ENCODE data around the gene IMMP2L. TPM values are rescaled to one million over a fixed set of nuclear protein-coding genes. Genes with fewer than 3 reads are reported as not detected.

Gene IMMP2L
- total RNA-seq, 1 donor from 2014 or later: 17.8 TPM

DNA sequence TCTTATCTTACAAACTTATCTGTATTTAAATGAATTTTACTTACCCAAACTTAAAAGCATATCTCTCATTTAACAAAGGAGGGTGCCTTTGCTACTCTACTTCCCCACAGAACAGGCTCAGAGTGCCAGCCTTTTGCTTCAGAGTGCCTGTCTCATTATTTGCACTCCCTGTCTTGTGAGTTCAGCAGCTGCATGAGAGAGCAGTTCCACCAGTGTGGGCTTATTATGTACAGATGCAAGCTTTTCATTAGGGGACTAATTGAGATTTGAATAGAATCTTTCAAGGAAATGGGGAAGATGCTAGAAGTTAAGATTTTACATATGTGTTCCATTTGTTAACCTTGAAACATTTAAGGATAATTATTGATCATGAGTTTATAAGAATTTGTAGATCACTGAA is 781.6 kb downstream of the IMMP2L start:
- H3K4me3 ChIP-seq: no peak overlapping the region
- no peaks in the 10 kb centered on the region for H3K9me3 ChIP-seq (replicated peaks)
- H3K36me3 ChIP-seq: no peaks in the 10 kb centered on the region
- no peaks in the 10 kb centered on the region for H3K4me1 ChIP-seq
- TF ChIP-seq, protein P1, sequence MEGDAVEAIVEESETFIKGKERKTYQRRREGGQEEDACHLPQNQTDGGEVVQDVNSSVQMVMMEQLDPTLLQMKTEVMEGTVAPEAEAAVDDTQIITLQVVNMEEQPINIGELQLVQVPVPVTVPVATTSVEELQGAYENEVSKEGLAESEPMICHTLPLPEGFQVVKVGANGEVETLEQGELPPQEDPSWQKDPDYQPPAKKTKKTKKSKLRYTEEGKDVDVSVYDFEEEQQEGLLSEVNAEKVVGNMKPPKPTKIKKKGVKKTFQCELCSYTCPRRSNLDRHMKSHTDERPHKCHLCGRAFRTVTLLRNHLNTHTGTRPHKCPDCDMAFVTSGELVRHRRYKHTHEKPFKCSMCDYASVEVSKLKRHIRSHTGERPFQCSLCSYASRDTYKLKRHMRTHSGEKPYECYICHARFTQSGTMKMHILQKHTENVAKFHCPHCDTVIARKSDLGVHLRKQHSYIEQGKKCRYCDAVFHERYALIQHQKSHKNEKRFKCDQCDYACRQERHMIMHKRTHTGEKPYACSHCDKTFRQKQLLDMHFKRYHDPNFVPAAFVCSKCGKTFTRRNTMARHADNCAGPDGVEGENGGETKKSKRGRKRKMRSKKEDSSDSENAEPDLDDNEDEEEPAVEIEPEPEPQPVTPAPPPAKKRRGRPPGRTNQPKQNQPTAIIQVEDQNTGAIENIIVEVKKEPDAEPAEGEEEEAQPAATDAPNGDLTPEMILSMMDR (IDR thresholded peaks at IDR 0.05; ENCODE audit: borderline replicate concordance): no peak
- no peak overlapping the region for H3K27ac ChIP-seq (replicated peaks)
- intact Hi-C loops (cut with micrococcal nuclease): no loop called here
- H3K27me3 ChIP-seq (ENCODE audit: low read depth): no peaks in the 10 kb centered on the region
- no peak for DNase-seq

DNA sequence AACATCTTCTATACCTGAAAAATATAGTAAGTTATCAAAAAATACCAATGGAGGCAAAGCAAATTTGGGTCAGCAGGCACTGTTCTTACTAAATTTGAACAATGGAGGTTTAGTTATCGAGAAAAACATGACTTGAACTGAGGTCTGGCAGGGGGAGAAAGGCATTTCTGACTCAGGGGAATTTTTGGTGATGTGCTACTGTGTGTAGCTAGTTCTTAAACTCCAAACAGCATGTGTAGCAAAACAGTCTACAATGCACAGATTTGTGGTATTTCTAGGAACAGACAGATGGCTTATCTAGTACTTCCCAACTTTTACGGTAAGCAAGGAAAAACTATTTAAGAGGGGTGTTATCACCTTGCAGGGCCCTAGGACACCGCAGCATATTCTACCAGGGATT is 783.0 kb downstream of the IMMP2L start:
- Histone ChIP-seq H3K4me3 (no peak overlapping the region), H3K9me3 (replicated peaks) (no peaks in the 10 kb centered on the region), H3K36me3 (no peaks in the 10 kb centered on the region), H3K4me1 (no peaks in the 10 kb centered on the region), H3K27me3 (ENCODE audit: low read depth) (no peaks in the 10 kb centered on the region), H3K27ac (replicated peaks) (no peak overlapping the region)
- TF ChIP-seq, protein P1 (IDR thresholded peaks at IDR 0.05; ENCODE audit: borderline replicate concordance): no peak
- intact Hi-C loops (cut with micrococcal nuclease): no loop called here
- no peak for DNase-seq

DNA sequence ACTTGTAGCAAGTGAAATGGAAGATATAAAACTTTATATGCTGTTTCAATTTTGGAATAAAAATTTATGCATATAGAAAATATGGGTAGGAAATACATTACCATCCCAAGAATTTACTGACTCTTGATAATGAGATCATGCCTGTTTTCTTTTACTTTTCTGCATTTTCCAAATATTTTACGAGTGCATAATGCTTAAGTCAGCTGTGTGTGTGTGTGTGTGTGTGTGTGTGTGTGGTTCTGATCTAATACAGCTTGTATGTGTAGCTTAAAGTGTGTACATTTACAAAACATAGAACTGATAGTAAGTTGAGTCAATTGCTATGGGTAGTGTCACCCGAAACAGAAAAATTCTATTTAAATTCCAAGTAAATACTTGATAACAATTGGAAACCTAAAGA is 787.2 kb downstream of the IMMP2L start:
- TF ChIP-seq, protein P1 (IDR thresholded peaks at IDR 0.05; ENCODE audit: borderline replicate concordance): no peak
- Histone ChIP-seq H3K4me3 (no peak overlapping the region), H3K27me3 (ENCODE audit: low read depth) (no peaks in the 10 kb centered on the region), H3K27ac (replicated peaks) (no peak overlapping the region), H3K4me1 (no peaks in the 10 kb centered on the region), H3K9me3 (replicated peaks) (no peaks in the 10 kb centered on the region), H3K36me3 (no peaks in the 10 kb centered on the region)
- intact Hi-C loops (cut with micrococcal nuclease): no loop called here
- DNase-seq: no peak

DNA sequence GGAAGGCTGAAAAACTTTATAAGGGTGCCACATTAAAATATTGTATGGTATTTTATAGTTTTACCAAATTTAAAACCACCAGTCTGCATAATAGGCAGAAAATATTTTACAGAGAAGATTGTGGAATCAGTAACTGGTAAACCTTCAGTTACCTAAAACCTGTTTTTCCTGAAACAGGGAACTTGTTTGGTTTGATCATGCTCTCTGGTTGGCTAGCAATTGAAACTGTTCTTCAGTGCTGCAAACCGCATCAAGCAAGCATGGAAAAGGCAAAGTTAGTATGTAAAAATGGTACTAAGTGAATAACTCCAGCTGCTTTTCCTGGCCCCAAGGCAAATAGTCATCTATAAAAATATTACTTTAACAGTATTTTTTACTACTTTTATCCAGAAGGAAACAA is 788.2 kb downstream of the IMMP2L start:
- Histone ChIP-seq H3K4me3 (no peak overlapping the region), H3K4me1 (no peaks in the 10 kb centered on the region), H3K27ac (replicated peaks) (no peak overlapping the region), H3K9me3 (replicated peaks) (no peaks in the 10 kb centered on the region), H3K36me3 (no peaks in the 10 kb centered on the region), H3K27me3 (ENCODE audit: low read depth) (no peaks in the 10 kb centered on the region)
- intact Hi-C loops (cut with micrococcal nuclease): no loop called here
- TF ChIP-seq, protein P1 (IDR thresholded peaks at IDR 0.05; ENCODE audit: borderline replicate concordance): no peak
- no peak for DNase-seq

DNA sequence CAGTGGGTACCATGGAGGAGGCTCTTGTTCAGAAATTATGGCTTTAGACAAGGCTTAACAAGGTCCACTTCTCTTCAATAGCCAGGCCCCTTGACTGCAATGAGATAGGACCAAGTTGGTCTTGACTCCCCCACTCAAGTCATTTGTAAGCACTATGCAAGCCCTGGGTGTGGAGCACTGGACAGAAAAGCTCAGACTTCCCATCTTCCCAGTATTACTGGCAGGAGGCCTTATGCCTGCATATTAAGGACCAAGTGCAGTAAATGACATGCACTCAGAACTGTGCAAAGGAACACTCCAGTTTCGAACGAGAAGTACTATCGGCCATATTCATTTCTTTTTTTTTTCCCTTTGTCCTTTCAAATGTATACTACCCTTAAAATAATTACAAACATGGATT is 789.7 kb downstream of the IMMP2L start:
- TF ChIP-seq, protein P1 (IDR thresholded peaks at IDR 0.05; ENCODE audit: borderline replicate concordance): no peak
- intact Hi-C loops (cut with micrococcal nuclease): no loop called here
- no peaks in the 10 kb centered on the region for H3K4me1 ChIP-seq
- no peaks in the 10 kb centered on the region for H3K36me3 ChIP-seq
- no peaks in the 10 kb centered on the region for H3K9me3 ChIP-seq (replicated peaks)
- no peaks in the 10 kb centered on the region for H3K27me3 ChIP-seq (ENCODE audit: low read depth)
- H3K4me3 ChIP-seq: no peak overlapping the region
- no peak overlapping the region for H3K27ac ChIP-seq (replicated peaks)
- no peak for DNase-seq

DNA sequence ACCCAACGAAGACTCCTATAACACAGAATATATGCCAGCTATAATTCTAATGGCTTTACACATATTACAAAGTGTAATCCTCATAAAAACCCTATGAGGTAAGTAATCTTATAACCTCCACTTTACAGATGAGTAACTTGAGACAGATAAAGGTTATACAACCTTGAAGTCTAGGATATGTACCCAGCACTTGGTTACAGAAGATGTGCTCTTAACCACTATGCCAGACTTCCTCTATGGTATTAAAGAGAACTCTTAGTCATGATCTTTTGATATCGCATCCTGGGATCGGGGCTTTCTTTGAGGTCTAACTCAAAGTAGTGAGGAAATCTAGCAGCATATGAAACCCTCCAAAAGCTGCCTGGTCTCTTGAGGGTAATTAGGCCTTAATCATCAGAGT is 790.6 kb downstream of the IMMP2L start:
- DNase-seq: no peak
- intact Hi-C loops (cut with micrococcal nuclease): no loop called here
- Histone ChIP-seq H3K9me3 (replicated peaks) (no peaks in the 10 kb centered on the region), H3K4me1 (no peaks in the 10 kb centered on the region), H3K27me3 (ENCODE audit: low read depth) (no peaks in the 10 kb centered on the region), H3K36me3 (no peaks in the 10 kb centered on the region), H3K27ac (replicated peaks) (no peak overlapping the region), H3K4me3 (no peak overlapping the region)
- TF ChIP-seq, protein P1 (IDR thresholded peaks at IDR 0.05; ENCODE audit: borderline replicate concordance): no peak

Data from left ventricle myocardium inferior (tissue), 1 donor.